GM21619 (cell line): ENCODE data around the gene PTGIS.
"Not testable (repeated sequence)": the region's sequence is repeated elsewhere in the genome, so short reads cannot be mapped to it uniquely, and the experiment has no call there.

Source experiments
- ATAC-seq: cut with Tn5 transposase; IDR thresholded peaks from one replicate; pipeline ENCODE4 v1.9.1; 2021; ENCODE audit not compliant: unreplicated experiment

PTGIS gene

DNA sequence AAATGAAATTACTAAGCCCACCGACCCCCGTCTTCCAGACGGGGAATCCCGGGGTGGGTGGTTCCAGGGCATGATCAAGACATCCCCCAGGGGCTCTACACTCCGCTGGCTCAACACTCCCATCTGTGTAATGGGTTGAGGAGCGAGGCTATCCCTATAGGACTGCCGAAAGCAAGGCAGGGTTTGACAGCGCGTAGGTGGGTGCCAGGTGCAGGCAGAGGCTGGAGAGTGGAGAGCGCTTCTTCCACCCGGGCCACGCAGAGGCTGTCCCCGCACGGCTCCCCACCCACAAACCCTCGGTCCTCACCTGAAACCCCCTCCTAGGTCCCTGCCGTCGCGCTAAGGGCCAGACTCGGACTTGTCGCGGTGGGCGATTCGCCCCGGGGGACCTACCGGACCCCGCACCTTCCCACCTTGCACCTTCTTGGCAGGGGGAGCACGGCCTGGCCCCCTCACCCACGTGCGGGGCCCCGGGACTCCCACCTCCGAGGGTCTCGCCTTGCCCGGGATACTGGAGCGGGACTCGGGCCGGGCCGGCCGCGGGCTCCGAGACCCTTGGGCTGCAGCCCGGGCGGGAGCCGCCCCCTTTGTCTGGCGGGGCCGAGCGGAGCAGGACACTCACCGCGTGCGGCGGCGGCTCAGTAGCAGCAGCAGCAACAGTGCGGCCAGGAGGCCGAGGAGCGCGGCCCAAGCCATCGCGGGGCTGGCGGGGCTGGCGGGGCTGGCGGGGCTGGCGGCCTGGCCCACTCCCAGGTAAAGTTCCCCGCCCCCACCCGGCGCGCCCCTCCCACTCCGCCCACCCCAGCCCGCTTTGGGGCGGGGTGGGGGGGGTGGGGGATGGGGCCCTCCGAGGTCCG, at the start of gene PTGIS:
TSS of gene PTGIS (minus strand) at position 717 of the 857 bp plus-strand sequence. CDS start at position 696, 21 bp downstream.
- no peak for ATAC-seq

DNA sequence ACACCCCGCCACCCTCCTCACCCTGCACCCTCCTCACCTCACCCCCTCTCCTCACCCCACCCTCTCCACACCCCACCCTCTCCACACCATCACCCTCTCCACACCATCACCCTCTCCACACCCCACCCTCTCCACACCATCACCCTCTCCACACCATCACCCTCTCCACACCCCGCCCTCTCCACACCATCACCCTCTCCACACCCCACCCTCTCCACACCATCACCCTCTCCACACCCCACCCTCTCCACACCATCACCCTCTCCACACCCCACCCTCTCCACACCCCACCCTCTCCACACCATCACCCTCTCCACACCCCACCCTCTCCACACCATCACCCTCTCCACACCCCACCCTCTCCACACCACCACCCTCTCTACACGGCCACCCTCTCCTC, 49.5 kb upstream of the PTGIS start:
- not testable (repeated sequence) for ATAC-seq

- no peak for ATAC-seq
These were observed 48.4 kb upstream of the PTGIS start for GRCh38 chr20:49616154-49617007.

GRCh38 chr20:49615401-49616153, 47.6 kb upstream of the PTGIS start:
- no peak for ATAC-seq

DNA sequence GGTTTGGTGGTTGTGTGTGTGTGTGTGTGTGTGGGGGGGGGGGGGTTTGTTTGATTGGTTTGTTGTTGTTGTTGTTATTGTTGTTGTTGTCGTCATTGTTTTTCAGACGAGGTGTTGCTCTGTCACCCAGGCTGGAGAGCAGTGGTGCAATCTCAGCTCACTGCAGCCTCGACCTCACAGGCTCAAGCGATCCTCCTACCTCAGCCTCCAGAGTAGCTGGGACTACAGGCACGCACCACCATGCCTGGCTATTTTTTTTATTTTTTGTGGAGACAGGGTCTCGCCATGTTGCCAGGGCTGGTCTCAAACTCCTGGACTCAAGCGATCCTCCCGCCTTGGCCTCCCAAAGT, 47.1 kb upstream of the PTGIS start:
- not testable (repeated sequence) for ATAC-seq

- no peak for ATAC-seq
These were observed 46.6 kb upstream of the PTGIS start for GRCh38 chr20:49614338-49615050.

- no peak for ATAC-seq
These were observed 44.3 kb upstream of the PTGIS start for GRCh38 chr20:49612127-49612738.

- not testable (repeated sequence) for ATAC-seq
These were observed 43.7 kb upstream of the PTGIS start for GRCh38 chr20:49611539-49612126.

GRCh38 chr20:49610691-49611538, 43.0 kb upstream of the PTGIS start:
- ATAC-seq: no peak

DNA sequence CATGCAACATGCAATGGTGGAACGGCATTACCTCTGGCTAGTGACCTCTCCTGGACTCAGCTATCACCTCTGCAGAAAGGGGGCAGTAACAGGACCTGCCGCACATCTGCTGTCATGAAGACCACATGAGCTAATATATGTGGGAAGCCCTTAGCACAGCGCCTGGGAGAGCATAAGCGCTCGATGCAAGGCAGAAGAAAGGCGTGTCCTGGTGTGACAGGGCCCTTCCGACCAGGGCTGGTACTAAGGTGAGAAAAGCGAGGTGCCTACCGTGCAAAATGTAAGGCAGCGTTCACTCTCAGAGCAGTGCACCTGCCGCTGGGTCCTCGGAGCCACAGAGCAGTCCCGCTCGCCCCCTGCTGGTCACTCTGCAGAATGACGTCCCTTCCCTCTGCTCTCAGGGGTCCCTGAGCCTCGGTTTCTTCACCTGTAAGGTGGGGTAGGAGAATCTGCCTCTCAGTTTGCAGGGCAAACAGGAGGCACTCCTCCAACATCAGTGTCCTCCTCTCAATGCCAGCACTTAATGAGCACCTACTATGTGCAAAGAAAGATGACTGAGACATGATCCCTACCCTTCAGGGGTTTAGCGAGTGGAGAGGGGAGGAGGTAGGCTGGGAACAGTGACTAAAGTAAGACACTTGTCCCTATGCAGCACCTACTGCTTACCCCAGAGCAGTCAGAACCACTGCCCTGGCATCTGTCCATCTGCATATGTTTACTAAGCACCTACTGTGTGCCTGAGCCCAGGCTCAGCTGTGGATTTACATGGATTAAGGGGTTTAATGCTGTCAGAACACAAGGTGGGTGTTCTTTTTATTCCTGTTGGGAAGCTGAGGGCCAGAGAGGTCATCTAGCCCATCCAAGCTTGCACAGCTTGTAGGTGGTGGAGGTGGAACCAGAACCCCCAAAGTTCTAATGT, 41.1 kb upstream of the PTGIS start:
- no peak for ATAC-seq

DNA sequence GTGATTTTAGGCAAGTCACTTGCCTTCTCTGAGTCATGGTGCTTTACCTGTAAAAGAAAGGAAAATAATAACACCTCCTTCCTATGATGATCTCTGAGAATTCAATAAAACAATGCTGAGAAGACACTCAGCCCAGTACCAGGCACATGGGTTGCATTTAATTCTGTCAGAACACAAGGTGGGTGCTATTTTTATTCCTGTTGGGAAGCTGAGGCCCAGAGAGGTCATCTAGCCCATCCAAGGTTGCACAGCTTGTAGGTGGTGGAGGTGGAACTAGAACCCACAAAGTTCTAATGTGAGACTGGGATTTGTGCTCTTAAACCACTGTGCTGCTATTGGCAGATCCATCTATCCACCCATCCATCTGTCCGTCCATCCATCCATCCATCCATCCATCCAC, 39.6 kb upstream of the PTGIS start:
- ATAC-seq: no peak

DNA sequence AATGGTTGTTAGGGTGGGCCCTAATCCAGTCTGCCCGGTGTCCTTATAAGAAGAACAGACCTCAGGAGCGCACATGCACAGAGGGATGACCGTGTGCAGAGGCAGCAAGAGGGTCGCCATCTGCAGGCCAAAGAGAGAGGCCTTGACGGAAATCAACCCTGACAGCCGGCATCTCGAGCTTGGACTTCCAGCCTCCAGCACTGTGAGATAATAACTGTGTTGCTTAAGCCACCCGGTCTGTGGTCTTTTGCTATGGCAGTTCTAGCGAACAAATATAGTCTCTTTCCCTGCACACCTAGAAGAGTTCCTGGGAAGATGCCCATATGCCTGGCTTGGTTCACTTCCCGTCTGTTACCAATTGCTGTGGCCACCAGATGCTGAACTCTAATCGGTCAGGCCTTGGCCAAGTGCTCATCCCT, 35.3 kb upstream of the PTGIS start:
- no peak for ATAC-seq

DNA sequence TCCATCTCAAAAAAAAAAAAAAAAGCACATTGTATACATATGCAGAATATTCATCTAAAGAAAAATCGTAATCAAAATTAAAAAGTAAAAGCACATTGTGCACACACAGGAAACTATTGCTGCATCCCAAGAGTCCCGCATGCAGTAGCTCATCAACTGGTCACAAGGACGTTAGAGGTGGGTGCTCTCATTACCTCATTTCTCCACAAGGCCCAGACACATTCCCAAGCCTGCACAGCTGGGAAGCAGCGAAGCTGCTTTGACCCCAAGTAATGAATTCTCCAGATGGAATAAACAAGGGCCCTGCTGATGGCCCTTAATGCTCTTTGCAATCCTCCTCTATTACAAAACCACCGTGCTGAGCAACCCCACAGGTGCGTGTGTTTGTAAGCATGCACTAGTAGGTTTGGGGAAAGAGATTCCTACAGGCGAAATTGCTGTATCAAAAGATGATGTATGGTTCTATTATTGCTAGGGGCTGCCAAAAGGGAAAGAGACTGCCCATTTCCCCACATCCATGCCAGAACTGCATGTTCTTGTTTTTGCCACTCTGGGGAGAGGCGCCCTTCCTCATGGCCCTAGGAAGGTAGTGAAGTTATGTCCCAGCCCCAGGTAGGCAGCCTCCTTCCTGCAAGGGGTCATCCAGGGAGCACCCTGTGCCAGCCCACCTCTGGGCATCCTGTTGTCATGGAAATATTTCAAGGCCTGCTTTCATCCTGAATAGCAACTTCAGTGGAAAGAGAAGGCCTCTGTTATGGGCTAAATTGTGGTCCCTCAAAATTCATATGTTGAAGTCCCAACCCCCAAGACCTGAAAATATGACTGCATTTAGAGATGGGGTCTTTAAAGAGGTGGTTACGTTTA, 34.6 kb upstream of the PTGIS start:
- no peak for ATAC-seq

DNA sequence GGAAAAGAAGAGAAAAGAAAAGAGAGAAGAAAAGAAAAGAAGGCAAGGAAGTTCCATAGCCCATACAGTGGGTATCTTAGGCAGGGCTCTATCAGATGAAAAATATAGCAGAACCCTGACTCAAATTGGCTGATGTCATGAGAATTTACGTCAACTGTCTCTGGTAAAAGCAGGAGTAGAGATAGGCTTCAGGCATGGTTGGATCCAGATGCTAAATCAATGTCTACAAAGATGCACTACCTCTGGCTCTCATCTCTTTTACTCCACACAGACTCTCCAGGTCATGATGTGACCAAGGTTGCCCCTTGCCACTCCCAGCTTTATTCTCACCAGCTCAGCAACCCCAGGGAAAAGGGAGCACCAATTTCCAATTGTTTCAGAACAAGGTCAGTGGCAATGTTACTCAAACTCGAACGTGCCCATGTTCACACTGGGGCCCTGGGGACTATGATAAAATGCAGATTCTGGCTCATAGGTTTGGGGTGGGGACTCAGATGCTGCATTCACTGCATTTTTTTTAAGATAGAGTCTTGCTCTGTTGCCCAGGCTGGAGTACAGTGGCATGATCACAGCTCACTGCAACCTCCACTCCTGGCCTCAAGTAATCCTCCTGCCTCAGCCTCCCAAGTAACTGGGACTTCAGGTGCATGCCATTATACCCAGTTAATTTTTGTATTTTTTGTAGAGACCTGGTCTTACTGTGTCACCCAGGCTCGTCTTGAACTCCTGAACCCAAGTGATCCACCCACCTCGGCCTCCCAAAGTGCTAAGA, 33.4 kb upstream of the PTGIS start:
- ATAC-seq: no peak

- no peak for ATAC-seq
These were observed 31.8 kb upstream of the PTGIS start for GRCh38 chr20:49599746-49600113.

- no peak for ATAC-seq
These were observed 30.0 kb upstream of the PTGIS start for GRCh38 chr20:49597825-49598395.
